K562 (cell line): ENCODE data around the gene SLC25A44. TPM values are rescaled to one million over a fixed set of nuclear protein-coding genes. Genes with fewer than 3 reads are reported as not detected.

Experiments
- CEBPG ChIP-seq, 3 experiments: fragments of 200-800 bp in 1 of 3; sonication (Bioruptor generic) in 1 of 3; sonication (generic) in 1 of 3; formaldehyde crosslinking in 1 of 3; IDR thresholded peaks in 2 of 3; conservative IDR thresholded peaks in 1 of 3; 2 replicates each; pipeline versions ENCODE4 v1.6.1 to v1.8.0; 2016 to 2022; ENCODE audit warnings: missing compliant biosample characterization in 2 of 3, missing genetic modification characterization in 2 of 3, mild to moderate bottlenecking in 1 of 3, missing genetic modification reagents in 1 of 3
- DNMT1 ChIP-seq: fragments of 450-650 bp; IDR thresholded peaks from 2 replicates; pipeline ENCODE4 v1.6.1; 2016; ENCODE audit warnings: antibody characterized with exemption, mild to moderate bottlenecking
- HDGF ChIP-seq: fragments of 450-650 bp; IDR thresholded peaks from 2 replicates; pipeline ENCODE4 v1.6.1; 2016
- HNRNPUL1 ChIP-seq: fragments of 200-400 bp; formaldehyde crosslinking; IDR thresholded peaks from 2 replicates; pipeline ENCODE4 v1.6.1; 2017; ENCODE audit warnings: low read length
- JUN ChIP-seq, 2 experiments: sonication (generic) in 1 of 2; formaldehyde crosslinking in 1 of 2; IDR thresholded peaks; 2 replicates each; pipeline versions ENCODE4 v1.6.1 to v1.8.0; 2012 to 2022; ENCODE audit warnings: borderline replicate concordance in 2 of 2, mild to moderate bottlenecking in 2 of 2, improper control_type of control experiment in 1 of 2, low read depth in 1 of 2, low read length in 1 of 2, missing genetic modification reagents in 1 of 2
- POLR2G ChIP-seq: fragments of 200-400 bp; formaldehyde crosslinking; IDR thresholded peaks from 2 replicates; pipeline ENCODE4 v1.6.1; 2017; ENCODE audit warnings: low read depth, mild to moderate bottlenecking, antibody characterized with exemption, low read length, moderate library complexity
- ZNF217 ChIP-seq: sonication (generic); formaldehyde crosslinking; IDR thresholded peaks from 2 replicates; pipeline ENCODE4 v1.8.0; 2022; ENCODE audit warnings: mild to moderate bottlenecking, missing genetic modification reagents
- ZNF444 ChIP-seq: fragments of 250-450 bp; sonication (Bioruptor Pico); IDR thresholded peaks from 2 replicates; pipeline ENCODE4 v1.4.0; 2020; ENCODE audit warnings: mild to moderate bottlenecking, moderate library complexity
- polyA plus RNA-seq, 8 experiments: library from polyadenylated mRNA; depleted of rRNA in 4 of 8; stranded (reverse) in 5 of 8; unstranded in 3 of 8; fragments of >200 nt; fragmentation: Nextera tagmentation in 2 of 8; fragmentation: Illumina TruSeq in 1 of 8; extraction: Ambion mirVana in 2 of 8; extraction: Trizol in 1 of 8; gene quantifications; 2 replicates each; pipeline versions ENCODE4 v1.2.1 to v1.2.3, GENCODE V29; 2011 to 2014; ENCODE audit warnings: inconsistent platforms in 1 of 8, missing spikeins in 1 of 8
- total RNA-seq, 7 experiments: library from RNA; depleted of rRNA in 6 of 7; stranded (reverse); fragments of >200 nt in 6 of 7; fragmentation: Illumina TruSeq in 2 of 7; extraction: Trizol in 2 of 7; gene quantifications; 2 replicates each; pipeline versions ENCODE4 v1.2.1 to v1.2.3, GENCODE V29; 2011 to 2021; ENCODE audit warnings: low replicate concordance in 1 of 7
- TF ChIP-seq, protein P1 (sequence below): fragments of 250-450 bp; sonication (Bioruptor Pico); IDR thresholded peaks from 2 replicates; pipeline ENCODE4 v1.8.0; 2021; ENCODE audit warnings: moderate library complexity, mild to moderate bottlenecking, inconsistent platforms
- TF ChIP-seq, protein P2 (sequence below): fragments of 450-650 bp; IDR thresholded peaks from 2 replicates; pipeline ENCODE4 v1.6.1; 2016; ENCODE audit warnings: borderline replicate concordance
- TF ChIP-seq, protein P3 (sequence below): fragments of 250-450 bp; sonication (Bioruptor Pico); IDR thresholded peaks from 2 replicates; pipeline ENCODE4 v1.8.0; 2022; ENCODE audit warnings: inconsistent platforms
- TF ChIP-seq, protein P4 (sequence below): fragments of 250-450 bp; sonication (Bioruptor Pico); IDR thresholded peaks from 2 replicates; pipeline ENCODE4 v1.4.0; 2020; ENCODE audit warnings: mild to moderate bottlenecking, moderate library complexity, borderline replicate concordance
- TF ChIP-seq, protein P5 (sequence below): sonication (generic); formaldehyde crosslinking; IDR thresholded peaks from 2 replicates; pipeline ENCODE4 v1.8.1; 2023; ENCODE audit warnings: mild to moderate bottlenecking, missing genetic modification reagents

Gene SLC25A44
- total and polyA plus RNA-seq, 9 of the 15 experiments (the other 6 are each of a cell fraction or from before 2014, with no cell fraction given), result 4.4 to 22.8 (median 12.5) TPM

DNA sequence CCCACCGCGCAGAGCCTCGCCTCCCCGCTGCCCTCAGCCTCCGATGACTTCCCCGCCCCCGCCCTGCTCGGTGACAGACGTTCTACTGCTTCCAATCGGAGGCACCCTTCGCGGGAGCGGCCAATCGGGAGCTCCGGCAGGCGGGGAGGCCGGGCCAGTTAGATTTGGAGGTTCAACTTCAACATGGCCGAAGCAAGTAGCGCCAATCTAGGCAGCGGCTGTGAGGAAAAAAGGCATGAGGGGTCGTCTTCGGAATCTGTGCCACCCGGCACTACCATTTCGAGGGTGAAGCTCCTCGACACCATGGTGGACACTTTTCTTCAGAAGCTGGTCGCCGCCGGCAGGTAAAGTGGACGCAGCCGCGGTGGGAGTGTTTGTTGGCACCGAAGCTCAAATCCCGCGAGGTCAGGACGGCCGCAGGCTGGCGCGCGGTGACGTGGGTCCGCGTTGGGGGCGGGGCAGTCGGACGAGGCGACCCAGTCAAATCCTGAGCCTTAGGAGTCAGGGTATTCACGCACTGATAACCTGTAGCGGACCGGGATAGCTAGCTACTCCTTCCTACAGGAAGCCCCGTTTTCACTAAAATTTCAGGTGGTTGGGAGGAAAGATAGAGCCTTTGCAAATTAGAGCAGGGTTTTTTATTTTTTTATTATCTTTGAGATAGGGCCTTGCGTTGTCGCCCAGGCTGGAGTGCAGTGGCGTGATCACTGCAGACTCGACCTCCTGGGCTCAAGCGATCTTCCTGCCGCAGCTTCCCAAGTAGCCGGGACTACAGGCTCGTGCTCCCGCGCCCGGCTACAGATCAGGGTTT, 19.1 kb downstream of the SLC25A44 start, which contains the start of gene PMF1 (continued):
- TF ChIP-seq, protein P1, sequence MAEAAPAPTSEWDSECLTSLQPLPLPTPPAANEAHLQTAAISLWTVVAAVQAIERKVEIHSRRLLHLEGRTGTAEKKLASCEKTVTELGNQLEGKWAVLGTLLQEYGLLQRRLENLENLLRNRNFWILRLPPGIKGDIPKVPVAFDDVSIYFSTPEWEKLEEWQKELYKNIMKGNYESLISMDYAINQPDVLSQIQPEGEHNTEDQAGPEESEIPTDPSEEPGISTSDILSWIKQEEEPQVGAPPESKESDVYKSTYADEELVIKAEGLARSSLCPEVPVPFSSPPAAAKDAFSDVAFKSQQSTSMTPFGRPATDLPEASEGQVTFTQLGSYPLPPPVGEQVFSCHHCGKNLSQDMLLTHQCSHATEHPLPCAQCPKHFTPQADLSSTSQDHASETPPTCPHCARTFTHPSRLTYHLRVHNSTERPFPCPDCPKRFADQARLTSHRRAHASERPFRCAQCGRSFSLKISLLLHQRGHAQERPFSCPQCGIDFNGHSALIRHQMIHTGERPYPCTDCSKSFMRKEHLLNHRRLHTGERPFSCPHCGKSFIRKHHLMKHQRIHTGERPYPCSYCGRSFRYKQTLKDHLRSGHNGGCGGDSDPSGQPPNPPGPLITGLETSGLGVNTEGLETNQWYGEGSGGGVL (CRISPR knock-in tag), result no peak
- TF ChIP-seq JUN (IDR thresholded peaks at IDR 0.05; ENCODE audit: borderline replicate concordance, low read depth, low read length) (peak; percentile 21; the same call in 1 of the 2 replicates), JUN (CRISPR knock-in tag; IDR thresholded peaks at IDR 0.05; ENCODE audit: borderline replicate concordance) (no peak), POLR2G (peak; percentile 97), CEBPG (CRISPR knock-in tag; IDR thresholded peaks at IDR 0.05) (no peak), CEBPG (tag; conservative IDR thresholded peaks at IDR 0.05 in 1 of 2, IDR thresholded peaks at IDR 0.05 in 1 of 2) (no peak), DNMT1 (no peak; the same call in 1 of the 2 replicates), ZNF444 (CRISPR knock-in tag) (no peak), ZNF217 (CRISPR knock-in tag) (no peak), HDGF (no peak), HNRNPUL1 (no peak)
- TF ChIP-seq, protein P2, sequence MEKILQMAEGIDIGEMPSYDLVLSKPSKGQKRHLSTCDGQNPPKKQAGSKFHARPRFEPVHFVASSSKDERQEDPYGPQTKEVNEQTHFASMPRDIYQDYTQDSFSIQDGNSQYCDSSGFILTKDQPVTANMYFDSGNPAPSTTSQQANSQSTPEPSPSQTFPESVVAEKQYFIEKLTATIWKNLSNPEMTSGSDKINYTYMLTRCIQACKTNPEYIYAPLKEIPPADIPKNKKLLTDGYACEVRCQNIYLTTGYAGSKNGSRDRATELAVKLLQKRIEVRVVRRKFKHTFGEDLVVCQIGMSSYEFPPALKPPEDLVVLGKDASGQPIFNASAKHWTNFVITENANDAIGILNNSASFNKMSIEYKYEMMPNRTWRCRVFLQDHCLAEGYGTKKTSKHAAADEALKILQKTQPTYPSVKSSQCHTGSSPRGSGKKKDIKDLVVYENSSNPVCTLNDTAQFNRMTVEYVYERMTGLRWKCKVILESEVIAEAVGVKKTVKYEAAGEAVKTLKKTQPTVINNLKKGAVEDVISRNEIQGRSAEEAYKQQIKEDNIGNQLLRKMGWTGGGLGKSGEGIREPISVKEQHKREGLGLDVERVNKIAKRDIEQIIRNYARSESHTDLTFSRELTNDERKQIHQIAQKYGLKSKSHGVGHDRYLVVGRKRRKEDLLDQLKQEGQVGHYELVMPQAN, result 0 out of 2 replicates have a peak, but pooled peaks have one; percentile 18
- TF ChIP-seq, protein P3, sequence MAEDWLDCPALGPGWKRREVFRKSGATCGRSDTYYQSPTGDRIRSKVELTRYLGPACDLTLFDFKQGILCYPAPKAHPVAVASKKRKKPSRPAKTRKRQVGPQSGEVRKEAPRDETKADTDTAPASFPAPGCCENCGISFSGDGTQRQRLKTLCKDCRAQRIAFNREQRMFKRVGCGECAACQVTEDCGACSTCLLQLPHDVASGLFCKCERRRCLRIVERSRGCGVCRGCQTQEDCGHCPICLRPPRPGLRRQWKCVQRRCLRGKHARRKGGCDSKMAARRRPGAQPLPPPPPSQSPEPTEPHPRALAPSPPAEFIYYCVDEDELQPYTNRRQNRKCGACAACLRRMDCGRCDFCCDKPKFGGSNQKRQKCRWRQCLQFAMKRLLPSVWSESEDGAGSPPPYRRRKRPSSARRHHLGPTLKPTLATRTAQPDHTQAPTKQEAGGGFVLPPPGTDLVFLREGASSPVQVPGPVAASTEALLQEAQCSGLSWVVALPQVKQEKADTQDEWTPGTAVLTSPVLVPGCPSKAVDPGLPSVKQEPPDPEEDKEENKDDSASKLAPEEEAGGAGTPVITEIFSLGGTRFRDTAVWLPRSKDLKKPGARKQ (CRISPR knock-in tag), result no peak
- TF ChIP-seq, protein P4, sequence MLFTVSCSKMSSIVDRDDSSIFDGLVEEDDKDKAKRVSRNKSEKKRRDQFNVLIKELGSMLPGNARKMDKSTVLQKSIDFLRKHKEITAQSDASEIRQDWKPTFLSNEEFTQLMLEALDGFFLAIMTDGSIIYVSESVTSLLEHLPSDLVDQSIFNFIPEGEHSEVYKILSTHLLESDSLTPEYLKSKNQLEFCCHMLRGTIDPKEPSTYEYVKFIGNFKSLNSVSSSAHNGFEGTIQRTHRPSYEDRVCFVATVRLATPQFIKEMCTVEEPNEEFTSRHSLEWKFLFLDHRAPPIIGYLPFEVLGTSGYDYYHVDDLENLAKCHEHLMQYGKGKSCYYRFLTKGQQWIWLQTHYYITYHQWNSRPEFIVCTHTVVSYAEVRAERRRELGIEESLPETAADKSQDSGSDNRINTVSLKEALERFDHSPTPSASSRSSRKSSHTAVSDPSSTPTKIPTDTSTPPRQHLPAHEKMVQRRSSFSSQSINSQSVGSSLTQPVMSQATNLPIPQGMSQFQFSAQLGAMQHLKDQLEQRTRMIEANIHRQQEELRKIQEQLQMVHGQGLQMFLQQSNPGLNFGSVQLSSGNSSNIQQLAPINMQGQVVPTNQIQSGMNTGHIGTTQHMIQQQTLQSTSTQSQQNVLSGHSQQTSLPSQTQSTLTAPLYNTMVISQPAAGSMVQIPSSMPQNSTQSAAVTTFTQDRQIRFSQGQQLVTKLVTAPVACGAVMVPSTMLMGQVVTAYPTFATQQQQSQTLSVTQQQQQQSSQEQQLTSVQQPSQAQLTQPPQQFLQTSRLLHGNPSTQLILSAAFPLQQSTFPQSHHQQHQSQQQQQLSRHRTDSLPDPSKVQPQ (CRISPR knock-in tag), result no peak
- TF ChIP-seq, protein P5, sequence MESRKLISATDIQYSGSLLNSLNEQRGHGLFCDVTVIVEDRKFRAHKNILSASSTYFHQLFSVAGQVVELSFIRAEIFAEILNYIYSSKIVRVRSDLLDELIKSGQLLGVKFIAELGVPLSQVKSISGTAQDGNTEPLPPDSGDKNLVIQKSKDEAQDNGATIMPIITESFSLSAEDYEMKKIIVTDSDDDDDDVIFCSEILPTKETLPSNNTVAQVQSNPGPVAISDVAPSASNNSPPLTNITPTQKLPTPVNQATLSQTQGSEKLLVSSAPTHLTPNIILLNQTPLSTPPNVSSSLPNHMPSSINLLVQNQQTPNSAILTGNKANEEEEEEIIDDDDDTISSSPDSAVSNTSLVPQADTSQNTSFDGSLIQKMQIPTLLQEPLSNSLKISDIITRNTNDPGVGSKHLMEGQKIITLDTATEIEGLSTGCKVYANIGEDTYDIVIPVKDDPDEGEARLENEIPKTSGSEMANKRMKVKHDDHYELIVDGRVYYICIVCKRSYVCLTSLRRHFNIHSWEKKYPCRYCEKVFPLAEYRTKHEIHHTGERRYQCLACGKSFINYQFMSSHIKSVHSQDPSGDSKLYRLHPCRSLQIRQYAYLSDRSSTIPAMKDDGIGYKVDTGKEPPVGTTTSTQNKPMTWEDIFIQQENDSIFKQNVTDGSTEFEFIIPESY (CRISPR knock-in tag), result 0 out of 2 replicates have a peak, but pooled peaks have one; percentile 40
